Measurements from ENCODE around the gene TEF. TPM values are rescaled to one million over a fixed set of nuclear protein-coding genes. Genes with fewer than 3 reads are reported as not detected.

The TEF gene
- total and polyA plus RNA-seq, 9 of the 15 experiments (the other 6 are each of a cell fraction or from before 2014, with no cell fraction given): 0.04 to 3.1 (median 1.2) TPM

- TF ChIP-seq JUND (IDR thresholded peaks at IDR 0.05; ENCODE audit: borderline replicate concordance, low read depth, low read length) (peak; percentile 79), JUND (tag; IDR thresholded peaks at IDR 0.05; ENCODE audit: borderline replicate concordance, low read depth, low read length) (peak; percentile 66; the same call in 1 of the 3 replicates), CREB1 (IDR thresholded peaks at IDR 0.05) (peak; percentile 73), CREB1 (CRISPR knock-in tag; IDR thresholded peaks at IDR 0.05) (peak; percentile 76), BRCA1 (IDR thresholded peaks at IDR 0.05) (no peak), BRCA1 (CRISPR knock-in tag; IDR thresholded peaks at IDR 0.05) (no peak), HDAC1 (IDR thresholded peaks at IDR 0.05) (peak in 1 of 2 experiments; percentile 74; a peak in 2 of 4 replicates), ZNF23 (CRISPR knock-in tag; IDR thresholded peaks at IDR 0.05) (no peak), CBFA2T3 (IDR thresholded peaks at IDR 0.05) (no peak), ZNF668 (CRISPR knock-in tag; IDR thresholded peaks at IDR 0.05) (no peak), KDM5B (IDR thresholded peaks at IDR 0.05; ENCODE audit: insufficient replicate concordance, low read depth, low read length) (peak; percentile 96), ZNF408 (CRISPR knock-in tag; IDR thresholded peaks at IDR 0.05; ENCODE audit: low read depth) (no peak), NR4A1 (CRISPR knock-in tag; IDR thresholded peaks at IDR 0.05) (no peak), NR4A1 (tag; IDR thresholded peaks at IDR 0.05) (no peak), WHSC1 (IDR thresholded peaks at IDR 0.05; ENCODE audit: low read length) (no peak), ZNF174 (CRISPR knock-in tag; IDR thresholded peaks at IDR 0.05) (no peak), MLX (CRISPR knock-in tag; conservative IDR thresholded peaks at IDR 0.05) (no peak), POLR2H (tag; IDR thresholded peaks at IDR 0.05; ENCODE audit: low read depth) (peak; percentile 95), PURB (CRISPR knock-in tag; IDR thresholded peaks at IDR 0.05; ENCODE audit: low read depth) (no peak), SRSF3 (IDR thresholded peaks at IDR 0.05; ENCODE audit: insufficient read depth, low read length) (no peak), PHF21A (IDR thresholded peaks at IDR 0.05; ENCODE audit: borderline replicate concordance, low read depth) (peak; percentile 46; the same call in 1 of the 2 replicates), ELF2 (CRISPR knock-in tag; IDR thresholded peaks at IDR 0.05) (no peak), ERF (CRISPR knock-in tag; IDR thresholded peaks at IDR 0.05) (peak; percentile 42; the same call in 1 of the 2 replicates), ZNF217 (CRISPR knock-in tag; IDR thresholded peaks at IDR 0.05) (no peak)
- TF ChIP-seq, protein P1, sequence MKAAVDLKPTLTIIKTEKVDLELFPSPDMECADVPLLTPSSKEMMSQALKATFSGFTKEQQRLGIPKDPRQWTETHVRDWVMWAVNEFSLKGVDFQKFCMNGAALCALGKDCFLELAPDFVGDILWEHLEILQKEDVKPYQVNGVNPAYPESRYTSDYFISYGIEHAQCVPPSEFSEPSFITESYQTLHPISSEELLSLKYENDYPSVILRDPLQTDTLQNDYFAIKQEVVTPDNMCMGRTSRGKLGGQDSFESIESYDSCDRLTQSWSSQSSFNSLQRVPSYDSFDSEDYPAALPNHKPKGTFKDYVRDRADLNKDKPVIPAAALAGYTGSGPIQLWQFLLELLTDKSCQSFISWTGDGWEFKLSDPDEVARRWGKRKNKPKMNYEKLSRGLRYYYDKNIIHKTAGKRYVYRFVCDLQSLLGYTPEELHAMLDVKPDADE (conservative IDR thresholded peaks at IDR 0.05; ENCODE audit: control insufficient read depth, low read depth, low read length): peak; percentile 66; the same call in 1 of the 2 replicates
- TF ChIP-seq, protein P2, sequence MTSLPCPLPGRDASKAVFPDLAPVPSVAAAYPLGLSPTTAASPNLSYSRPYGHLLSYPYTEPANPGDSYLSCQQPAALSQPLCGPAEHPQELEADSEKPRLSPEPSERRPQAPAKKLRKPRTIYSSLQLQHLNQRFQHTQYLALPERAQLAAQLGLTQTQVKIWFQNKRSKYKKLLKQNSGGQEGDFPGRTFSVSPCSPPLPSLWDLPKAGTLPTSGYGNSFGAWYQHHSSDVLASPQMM (CRISPR knock-in tag; IDR thresholded peaks at IDR 0.05): no peak
- TF ChIP-seq, protein P3, sequence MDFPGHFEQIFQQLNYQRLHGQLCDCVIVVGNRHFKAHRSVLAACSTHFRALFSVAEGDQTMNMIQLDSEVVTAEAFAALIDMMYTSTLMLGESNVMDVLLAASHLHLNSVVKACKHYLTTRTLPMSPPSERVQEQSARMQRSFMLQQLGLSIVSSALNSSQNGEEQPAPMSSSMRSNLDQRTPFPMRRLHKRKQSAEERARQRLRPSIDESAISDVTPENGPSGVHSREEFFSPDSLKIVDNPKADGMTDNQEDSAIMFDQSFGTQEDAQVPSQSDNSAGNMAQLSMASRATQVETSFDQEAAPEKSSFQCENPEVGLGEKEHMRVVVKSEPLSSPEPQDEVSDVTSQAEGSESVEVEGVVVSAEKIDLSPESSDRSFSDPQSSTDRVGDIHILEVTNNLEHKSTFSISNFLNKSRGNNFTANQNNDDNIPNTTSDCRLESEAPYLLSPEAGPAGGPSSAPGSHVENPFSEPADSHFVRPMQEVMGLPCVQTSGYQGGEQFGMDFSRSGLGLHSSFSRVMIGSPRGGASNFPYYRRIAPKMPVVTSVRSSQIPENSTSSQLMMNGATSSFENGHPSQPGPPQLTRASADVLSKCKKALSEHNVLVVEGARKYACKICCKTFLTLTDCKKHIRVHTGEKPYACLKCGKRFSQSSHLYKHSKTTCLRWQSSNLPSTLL (IDR thresholded peaks at IDR 0.05): no peak
Observed at GRCh38 chr22:41446639-41447434, 65.1 kb downstream of the TEF start, which contains the start of gene TOB2 (continued).
